ENCODE results near the gene STOM. TPM values are rescaled to one million over a fixed set of nuclear protein-coding genes. Genes with fewer than 3 reads are reported as not detected.

The STOM gene
- total RNA-seq, 1 experiment from 2014 or later, result 22.4 TPM

- TF ChIP-seq ZBTB33 (IDR thresholded peaks at IDR 0.05; ENCODE audit: extremely low read depth, insufficient replicate concordance, low read length) (no peak), ZNF274 (IDR thresholded peaks at IDR 0.05; ENCODE audit: low read depth, low read length) (no peak), ZFX (IDR thresholded peaks at IDR 0.05) (no peak)
Observed at GRCh38 chr9:121369595-121370265, at the start of gene STOM (continued).

- no peak overlapping the region for H3K9ac ChIP-seq (ENCODE audit: low read length)
- POLR2A ChIA-PET, result no interaction called here
- H3K9me3 ChIP-seq (ENCODE audit: control insufficient read depth in 1 of 2, insufficient read depth in 1 of 2, low read depth in 1 of 2, low read length in 2 of 2), result no peaks in the 10 kb centered on the region
- CTCF ChIA-PET, result no interaction called here
- RAD21 ChIA-PET (ENCODE audit: low non-redundant PET in 1 of 2, low total read pairs in 2 of 2, uncharacterized antibody in 2 of 2, unreplicated experiment in 2 of 2), result no interaction called here
- intact Hi-C loops (cut with micrococcal nuclease), result no loop called here
- no peaks in the 10 kb centered on the region for H3K9me2 ChIP-seq (ENCODE audit: insufficient read depth)
- H3K36me3 ChIP-seq (ENCODE audit: control insufficient read depth in 1 of 2, insufficient read depth in 2 of 2, low read length in 2 of 2), result no peaks in the 10 kb centered on the region
- no peak overlapping the region for H3K4me2 ChIP-seq (ENCODE audit: low read length)
- H3K4me3 ChIP-seq (replicated peaks in 1 of 2; ENCODE audit: low read depth in 1 of 2, low read length in 2 of 2), result no peak overlapping the region
- ATAC-seq (no peak), DNase-seq (ENCODE audit: low read depth, low spot score) (no peak)
- H3K27ac ChIP-seq (ENCODE audit: low read depth, low read length), result no peak overlapping the region
- no peaks in the 10 kb centered on the region for H3K27me3 ChIP-seq (ENCODE audit: insufficient read depth, low read length)
- BruUV-seq (replicated peaks), result no TSS peak
- no peaks in the 10 kb centered on the region for H3K4me1 ChIP-seq (ENCODE audit: control insufficient read depth in 1 of 2, insufficient read depth in 2 of 2, low read length in 2 of 2)
- no peak for TF ChIP-seq CTCF (IDR thresholded peaks at IDR 0.05 in 2 of 3, conservative IDR thresholded peaks at IDR 0.05 in 1 of 3; ENCODE audit: borderline replicate concordance in 1 of 3, insufficient read depth in 1 of 3, low read depth in 2 of 3, low read length in 2 of 3)
- no peak for TF ChIP-seq POLR2AphosphoS5 (IDR thresholded peaks at IDR 0.05; ENCODE audit: low read depth, low read length)
- TF ChIP-seq EZH2phosphoT487 (IDR thresholded peaks at IDR 0.05; ENCODE audit: borderline replicate concordance), result no peak
- TF ChIP-seq SIN3A (IDR thresholded peaks at IDR 0.05; ENCODE audit: low read depth), result no peak
- no peak for TF ChIP-seq ELF1 (IDR thresholded peaks at IDR 0.05; ENCODE audit: borderline replicate concordance, low read depth)
- TF ChIP-seq RAD21 (IDR thresholded peaks at IDR 0.05; ENCODE audit: low read depth), result no peak
- no peak for TF ChIP-seq ZBTB33 (IDR thresholded peaks at IDR 0.05; ENCODE audit: extremely low read depth, insufficient replicate concordance, low read length)
- no peak for TF ChIP-seq JUND (IDR thresholded peaks at IDR 0.05)
- no peak for TF ChIP-seq EZH2 (IDR thresholded peaks at IDR 0.05)
- no peak for TF ChIP-seq ATF3 (IDR thresholded peaks at IDR 0.05)
- no peak for TF ChIP-seq TCF7L2 (IDR thresholded peaks at IDR 0.05; ENCODE audit: borderline replicate concordance, extremely low read depth, insufficient read depth, insufficient read length)
- no peak for TF ChIP-seq CBX3 (IDR thresholded peaks at IDR 0.05; ENCODE audit: low read depth)
- no peaks in the 10 kb centered on the region for H3K79me2 ChIP-seq (ENCODE audit: insufficient read depth, low read length)
- no peak overlapping the region for H2AFZ ChIP-seq (ENCODE audit: low read depth, low read length, poor library complexity, severe bottlenecking)
- no peaks in the 10 kb centered on the region for H4K20me1 ChIP-seq (ENCODE audit: insufficient read depth)
Observed at GRCh38 chr9:121411993-121412392, 41.9 kb upstream of the STOM start.

All from HCT116 (cell line).